Stimulated activated CD4-positive, alpha-beta T cell treated with anti-CD3 and anti-CD28 coated beads, Interleukin-2, amount 100 ng/mL, for 24 hours (primary cell): ENCODE measurements around the gene DCTPP1.

ENCODE experiments used
- DNase-seq, 2 donors: peaks; one replicate each; pipeline ENCODE4 v3.0.0-alpha.2; 2020

Gene DCTPP1

DNA sequence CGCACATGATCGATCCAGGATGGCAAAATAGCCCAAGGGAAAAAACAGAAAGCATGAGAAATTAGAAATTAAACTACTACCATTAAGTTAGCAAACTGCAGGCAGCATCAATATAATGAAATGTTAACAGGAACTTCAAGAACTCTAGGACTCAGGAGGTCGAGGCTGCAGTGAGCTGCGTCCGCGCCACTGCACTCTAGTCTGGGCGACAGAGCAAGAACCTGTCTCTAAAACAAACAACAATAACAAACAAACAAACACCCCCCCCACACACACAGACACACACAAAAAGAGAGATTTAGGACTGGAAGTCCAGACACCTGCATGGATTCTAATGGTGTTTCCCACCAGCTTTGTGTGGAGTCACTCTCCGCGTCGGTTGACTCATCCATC lies 16.4 kb upstream of the DCTPP1 start:
- DNase-seq: no peak

DNA sequence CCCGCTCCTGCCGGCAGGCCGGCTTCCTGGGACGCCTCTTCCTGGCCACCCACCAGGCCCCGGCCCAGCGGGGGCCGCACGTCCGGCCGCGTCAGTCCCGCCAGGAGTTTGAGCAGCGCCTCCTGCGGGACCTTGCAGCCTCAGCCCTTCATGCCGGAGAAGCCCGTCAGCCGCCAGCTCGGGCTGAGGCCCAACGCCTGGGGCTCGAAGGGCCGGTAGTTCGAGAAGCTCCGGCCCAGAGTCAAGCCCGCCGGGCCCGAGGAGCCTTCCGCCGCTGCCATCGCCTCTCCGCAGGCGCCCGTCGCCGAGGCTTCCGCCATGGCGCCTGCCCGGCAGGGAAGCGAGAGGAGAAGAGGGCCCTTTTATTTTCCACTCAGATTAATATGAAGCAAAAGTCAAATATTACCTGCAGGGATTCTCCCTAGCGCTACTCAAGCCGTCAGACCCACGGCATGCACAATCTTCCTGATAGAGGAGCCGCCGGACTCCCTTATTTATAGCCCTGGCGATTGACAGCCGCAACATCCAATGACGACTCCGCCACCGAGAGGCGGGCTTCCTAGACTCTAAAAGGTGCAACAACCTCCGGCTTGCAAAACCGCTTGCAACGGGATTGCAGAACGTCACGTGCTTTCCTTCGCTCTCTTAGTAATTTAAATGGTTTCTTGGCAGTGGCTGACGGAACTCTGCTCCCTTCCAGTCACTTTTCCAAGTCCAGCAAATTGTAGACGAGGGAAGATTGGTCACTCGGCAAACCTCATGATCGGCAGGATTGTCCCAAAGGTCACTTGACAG lies 15.8 kb upstream of the DCTPP1 start, which contains the start of gene SEPHS2:
TSS of gene SEPHS2 (minus strand) at position 467 of the 795 bp plus-strand sequence. CDS start at position 320, 147 bp downstream.
- DNase-seq: peak; percentile 96 to 98

DNA sequence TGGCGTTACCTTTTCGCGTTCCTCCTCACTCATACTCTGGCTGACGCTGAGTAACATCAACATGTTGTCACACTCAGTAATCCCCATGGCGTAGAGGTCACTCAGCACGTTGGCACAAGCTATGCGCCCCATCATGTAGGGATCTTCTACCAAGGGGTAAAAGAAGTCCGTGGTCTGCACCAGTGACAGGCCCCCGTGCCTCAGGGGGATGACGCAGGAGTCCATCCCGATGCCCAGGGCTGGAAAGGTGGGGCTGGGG lies 15.2 kb upstream of the DCTPP1 start:
- DNase-seq: no peak

DNA sequence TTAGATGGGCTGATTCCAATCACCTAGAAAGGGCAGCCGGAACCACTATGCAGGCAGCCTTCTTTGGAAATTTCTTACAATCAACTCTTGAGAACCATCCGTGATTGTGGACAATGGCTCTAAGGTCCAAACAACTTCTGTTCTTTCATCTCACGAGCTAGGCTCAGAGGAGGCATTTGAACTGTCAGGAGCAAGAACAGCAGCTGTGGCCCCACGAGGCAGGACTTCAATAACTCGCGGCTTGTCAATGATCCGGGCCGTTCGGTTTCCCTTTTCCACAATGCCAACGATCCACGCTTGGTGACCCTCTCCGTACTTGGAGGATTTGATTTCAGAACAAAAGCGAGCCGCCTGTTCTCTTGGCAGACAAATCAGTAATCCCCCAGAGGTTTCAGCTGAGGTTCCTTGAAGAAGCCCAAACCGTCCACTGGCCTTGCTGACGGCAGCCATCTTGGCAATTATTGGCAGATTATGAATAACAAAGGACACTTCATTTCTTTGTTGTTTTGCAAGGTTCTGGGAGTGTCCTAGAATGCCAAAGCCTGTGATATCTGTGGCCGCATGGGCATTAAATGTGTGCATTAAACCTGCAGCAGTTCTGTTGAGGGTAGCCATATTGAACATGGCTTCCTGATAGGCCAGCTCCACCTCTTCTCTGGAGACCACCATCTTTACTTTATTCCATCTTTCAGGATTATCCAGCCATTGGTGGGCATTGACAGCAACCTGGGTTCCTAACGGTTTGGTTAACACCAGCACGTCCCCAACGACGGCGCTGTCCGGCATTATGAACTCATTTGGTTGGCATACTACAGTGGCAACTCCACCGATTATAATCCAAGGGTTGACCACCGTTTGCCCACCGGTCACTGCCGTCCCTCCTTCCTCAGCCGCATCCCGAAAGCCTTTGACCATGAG lies 14.7 kb upstream of the DCTPP1 start:
- DNase-seq: no peak

DNA sequence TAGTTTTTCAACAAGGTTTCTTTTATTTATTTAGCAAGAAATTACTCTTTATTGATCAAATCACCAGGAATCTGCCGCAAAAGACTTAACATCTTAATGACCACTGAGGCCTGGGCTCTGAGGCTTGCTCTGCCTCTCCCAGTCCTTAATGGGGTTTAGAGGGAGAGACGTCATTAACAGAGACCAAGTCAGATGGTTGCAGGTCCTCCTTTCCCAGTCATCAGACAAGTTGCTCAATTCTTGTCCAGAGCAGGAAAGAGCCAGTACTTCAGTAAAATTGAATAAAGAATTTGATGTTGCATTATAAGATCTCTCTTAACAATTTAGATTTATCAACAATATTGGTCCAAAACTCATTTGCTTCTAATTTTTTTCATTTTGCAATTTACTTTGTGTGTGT lies 13.8 kb upstream of the DCTPP1 start:
- no peak for DNase-seq

DNA sequence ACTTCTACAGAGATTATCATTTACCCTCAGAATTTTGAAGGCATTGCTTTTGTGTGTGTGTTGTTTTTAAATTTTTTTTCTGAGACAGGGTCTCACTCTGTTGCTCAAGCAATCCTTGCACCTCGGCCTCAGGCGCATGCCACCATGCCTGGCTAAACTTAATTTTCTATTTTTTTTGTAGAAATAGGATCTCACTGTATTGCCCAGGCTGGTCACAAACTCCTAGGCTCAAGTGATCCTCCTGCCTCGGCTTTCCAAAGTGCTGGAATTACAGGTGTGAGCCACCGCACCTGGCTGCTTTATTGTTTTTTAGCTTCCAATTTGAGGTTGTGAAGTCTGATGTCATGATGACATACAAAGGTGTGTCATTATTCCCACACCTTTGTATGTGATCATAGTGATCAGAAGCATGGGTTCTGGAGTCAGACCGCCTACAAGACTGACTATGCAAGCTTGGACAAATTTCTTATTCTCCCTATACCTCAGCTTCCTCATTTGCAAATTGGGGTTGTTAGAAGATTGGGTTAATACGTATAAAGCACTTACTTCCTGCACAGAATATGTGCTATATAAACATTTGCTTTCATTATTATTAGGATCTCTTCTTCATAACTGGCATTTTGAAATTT lies 10.0 kb upstream of the DCTPP1 start:
- no peak for DNase-seq

DNA sequence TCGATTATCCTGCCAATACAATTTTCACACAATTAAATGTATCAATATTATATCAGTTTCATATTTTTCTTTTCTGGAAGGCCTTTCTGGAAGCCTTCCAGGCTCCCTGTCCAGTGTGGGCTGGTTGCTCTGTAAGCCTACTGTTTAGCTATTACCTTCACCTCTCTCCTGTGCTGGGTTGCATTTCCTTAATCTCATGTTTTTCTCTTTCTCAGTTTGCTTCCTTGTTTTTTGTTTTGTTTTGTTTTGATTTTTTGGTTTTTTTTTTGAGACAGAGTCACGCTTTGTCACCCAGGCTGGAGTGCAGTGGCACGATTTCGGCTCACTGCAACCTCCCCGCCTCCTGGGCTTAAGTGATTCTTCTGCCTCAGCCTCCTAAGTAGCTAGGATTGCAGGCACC lies 9.0 kb upstream of the DCTPP1 start:
- no peak for DNase-seq

DNA sequence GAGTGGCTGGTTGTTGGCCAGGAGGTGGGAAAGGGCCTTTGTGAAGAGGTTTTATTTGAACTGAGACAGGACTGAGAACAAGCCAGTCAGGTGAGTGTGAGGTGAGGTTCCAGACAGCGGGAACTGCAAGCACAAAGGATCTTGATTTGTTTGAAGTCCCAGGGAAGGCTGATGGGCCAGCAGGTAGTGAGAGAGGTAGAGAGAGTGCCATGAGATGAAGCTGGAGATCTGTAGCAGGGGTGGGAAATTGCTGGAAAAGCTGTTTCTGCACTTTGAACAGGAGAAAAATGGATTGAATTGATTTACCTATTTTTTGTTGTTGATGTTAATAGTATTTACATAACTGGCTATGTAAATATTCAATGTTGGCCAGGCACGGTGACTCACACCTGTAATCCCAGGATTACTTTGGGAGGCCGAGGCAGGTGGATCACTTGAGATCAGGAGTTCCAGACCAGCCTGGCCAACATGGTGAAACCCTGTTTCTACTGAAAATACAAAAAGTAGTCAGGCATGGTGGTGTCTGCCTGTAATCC lies 7.7 kb upstream of the DCTPP1 start:
- no peak for DNase-seq

DNA sequence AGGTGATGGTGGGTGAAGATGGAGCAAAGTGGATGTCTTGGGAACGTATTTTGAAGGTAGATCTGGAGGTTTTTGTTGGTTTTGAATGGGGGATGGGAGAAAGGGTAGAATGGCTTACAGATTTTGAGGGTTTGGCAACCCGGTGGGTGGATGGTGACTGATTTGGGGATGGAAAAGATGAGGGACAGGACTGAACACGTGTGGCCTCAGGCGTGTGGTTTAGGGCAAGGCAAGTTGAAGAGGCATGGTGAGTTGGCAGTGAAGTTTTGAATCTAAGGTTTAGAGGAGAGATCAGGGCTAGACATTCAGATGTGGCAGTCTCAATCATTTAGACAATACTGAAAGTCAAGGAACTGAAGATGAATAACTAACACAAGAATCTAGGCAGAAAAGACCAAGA lies 5.0 kb upstream of the DCTPP1 start:
- peak; percentile 72 to 75 for DNase-seq

DNA sequence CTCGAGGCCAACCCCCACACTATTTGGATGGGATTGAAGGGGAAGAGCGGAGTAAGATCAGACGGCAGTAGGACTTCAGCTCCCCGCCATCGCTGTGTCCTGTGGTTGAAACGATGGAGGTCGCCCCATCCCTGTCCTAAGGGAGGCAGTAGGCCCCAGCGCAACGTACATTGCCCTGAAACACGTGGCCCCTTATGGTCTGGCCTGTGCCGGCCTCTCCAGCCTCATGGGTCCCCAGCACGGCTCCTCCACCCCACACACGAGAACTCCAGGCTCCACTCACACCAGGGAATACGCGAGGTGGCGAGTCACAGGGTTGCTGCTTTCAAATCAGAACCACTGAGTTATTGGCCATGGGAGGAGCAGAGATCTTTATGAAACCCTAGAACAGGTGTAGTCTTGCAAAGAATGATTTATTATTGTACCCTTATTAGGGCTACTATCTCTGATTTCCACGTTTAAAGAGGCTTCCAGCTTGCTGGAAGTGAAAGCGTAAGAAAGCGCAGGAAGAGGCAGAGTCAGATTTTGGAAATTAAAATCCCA lies 669 bp upstream of the DCTPP1 start:
- peak in 1 of 2 donors; percentile 42 for DNase-seq

DNA sequence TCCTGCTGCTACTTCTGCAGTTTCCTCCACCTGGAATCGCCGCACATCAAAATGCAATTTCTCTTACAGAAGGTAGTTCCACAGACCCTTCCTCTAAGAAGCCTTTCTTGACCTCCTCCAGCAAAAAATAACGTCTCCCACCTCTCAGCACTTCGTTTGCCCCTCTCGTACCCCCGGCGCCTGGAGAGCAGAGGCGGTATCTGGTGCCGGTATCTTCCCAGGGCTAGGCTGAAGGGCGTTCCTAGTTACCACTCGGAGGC lies 482 bp downstream of the DCTPP1 start:
- no peak for DNase-seq

DNA sequence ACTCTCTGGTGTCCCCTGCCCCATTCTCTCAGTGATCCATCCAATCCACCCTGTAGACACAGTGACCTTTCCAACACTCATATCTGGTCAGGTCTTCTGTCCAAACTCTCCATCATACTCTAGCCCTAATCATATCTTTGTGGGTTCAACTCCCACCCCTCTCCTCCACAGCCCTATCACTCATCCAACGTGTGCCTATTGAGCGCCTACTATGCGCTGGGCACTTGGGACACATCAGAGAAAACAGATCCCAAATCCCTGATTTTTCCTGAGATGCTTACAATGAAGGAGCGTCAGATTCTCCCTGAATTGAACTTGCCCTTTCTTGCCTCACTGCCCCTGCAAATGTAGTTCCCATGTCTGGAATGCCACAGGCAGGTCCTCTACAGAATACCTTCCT lies 1.8 kb downstream of the DCTPP1 start:
- DNase-seq: no peak

DNA sequence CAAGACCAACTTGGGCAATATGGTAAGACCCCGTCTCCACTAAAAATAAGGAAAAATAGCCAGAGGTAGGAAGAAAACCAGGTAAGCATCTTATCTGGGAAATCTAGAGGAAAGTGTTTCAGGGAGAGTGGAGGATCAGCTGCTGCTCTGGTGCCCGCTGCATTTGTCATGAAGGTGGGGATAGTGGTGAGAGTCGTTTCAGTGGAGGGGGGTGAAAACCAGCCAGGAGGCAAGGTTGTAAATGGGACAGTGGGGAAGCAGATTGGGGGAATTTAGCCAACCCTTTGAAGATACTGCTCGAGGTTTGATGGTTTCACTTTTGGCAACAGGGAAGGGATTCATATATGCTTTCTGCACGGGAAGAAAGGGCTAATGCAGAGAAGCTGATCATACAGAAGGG lies 8.8 kb downstream of the DCTPP1 start:
- DNase-seq: no peak

DNA sequence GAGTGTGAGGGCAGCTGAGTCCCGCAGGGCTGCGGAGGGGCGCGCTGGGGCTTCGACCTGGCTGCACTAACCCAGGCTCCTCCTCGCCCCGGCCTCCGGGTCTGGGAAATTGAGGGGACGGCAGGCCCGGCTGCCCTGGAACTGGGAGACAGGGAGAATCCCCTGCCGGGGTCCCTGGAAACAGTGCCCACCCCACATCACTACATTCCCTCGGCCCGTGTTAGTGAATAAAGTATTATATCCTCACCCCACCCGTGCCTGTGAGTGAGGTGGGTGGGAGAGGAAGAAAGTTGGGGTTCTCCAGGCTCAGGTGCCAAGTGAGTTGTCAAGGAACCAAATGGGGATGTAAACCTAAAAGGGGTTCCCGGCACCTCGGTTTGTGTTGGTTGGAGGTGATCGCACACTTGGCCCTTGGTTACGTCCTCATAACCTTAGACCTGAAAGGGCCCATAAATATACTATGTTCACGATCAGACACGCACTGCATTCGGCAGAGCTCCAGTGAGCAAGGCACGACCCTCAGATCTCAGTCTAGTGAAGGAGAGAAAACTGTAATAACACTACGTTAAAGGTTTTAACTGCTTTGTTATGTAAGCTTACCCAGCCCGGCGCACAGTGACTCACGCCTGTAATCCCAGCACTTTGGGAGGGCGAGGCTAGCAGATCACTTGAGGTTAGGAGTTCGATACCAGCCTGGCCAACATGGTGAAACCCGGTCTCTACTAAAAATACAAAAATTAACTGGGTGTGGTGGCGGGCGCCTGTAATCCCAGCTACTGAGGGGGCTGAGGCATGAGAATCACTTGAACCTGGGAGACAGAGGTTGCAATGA lies 11.3 kb downstream of the DCTPP1 start:
- DNase-seq: no peak

DNA sequence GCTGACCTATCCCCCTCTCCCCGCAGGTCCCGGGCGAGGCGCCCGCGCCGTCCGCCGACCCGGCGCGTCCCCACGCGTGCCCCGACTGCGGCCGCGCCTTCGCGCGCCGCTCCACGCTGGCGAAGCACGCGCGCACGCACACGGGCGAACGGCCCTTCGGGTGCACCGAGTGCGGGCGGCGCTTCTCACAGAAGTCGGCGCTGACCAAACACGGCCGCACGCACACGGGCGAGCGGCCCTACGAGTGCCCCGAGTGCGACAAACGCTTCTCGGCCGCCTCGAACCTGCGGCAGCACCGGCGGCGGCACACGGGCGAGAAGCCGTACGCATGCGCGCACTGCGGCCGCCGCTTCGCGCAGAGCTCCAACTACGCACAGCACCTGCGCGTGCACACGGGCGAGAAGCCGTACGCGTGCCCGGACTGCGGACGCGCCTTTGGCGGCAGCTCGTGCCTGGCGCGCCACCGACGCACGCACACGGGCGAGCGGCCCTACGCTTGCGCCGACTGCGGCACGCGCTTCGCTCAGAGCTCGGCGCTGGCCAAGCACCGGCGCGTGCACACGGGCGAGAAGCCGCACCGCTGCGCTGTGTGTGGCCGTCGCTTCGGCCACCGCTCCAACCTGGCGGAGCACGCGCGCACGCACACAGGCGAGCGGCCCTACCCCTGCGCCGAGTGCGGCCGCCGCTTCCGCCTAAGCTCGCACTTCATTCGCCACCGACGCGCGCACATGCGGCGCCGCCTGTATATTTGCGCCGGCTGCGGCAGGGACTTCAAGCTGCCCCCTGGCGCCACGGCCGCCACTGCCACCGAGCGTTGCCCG lies 12.1 kb downstream of the DCTPP1 start:
- peak; percentile 86 to 89 for DNase-seq

DNA sequence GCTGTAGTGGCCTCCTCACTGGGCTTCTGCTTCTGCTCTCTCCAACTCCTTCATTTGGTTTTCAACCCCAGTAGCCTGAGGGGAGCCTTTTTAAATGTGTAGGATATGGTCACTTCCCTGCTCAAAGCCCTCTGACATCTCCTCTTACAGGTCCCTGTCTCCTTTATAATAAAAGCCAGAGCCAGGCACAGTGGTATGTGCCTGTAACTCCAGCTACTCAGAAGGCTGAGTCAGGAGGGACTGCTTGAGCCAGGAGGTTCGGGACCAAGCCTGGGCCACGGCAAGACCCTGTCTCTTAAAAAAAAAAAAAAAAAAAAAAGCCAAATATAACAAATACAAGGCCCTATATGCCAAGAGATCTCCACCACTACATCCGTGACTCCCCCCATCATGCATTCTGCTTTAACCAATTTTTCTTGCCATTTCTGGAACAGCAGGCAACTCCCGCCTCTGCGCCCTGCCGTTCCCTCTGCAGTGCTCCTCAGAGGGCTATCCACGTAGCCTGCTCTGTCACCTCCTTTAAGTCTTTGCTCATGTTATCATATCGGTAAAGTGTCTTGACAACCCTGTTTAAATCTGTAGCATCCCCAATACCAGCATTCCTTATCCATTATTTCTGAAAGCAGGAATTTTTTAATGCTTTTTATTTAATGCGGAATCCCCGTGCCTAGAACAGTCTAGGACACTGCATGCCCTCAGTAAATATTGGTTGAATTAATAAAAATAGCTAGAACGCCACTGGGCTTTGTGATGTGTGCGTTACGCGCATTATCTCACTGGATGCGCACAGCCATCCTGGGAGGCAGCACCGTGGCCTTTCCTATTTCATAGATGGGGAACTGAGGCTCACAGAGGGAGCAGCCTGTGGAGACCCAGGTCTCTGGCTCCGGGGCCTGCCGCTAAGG lies 13.0 kb downstream of the DCTPP1 start:
- peak in 1 of 2 donors; percentile 35 for DNase-seq

DNA sequence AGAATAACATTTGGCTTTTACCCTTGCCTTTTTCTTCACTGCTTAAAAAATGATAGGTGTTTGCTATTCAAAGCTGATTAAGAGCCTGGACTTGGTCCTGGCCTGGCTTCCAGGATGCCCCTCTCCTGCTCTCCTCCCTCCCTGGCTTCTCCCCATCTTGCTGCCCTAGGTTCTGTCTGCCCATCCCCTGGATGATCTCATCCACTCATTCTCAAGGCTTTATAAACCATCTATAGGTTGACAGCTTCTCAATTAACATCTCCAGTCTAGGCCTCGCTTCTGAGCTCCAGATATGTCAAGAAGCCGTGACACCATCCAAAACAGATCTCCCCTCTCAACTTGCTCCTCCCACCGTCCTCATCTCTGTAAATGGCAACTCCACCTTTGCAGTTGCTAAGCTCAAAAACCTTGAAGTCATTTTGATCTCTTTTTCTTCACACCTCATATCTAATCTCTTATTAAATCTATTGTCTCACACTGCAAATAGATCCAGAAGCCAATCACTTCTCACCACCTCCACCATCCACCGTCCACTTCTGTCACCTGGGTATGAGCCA lies 13.7 kb downstream of the DCTPP1 start:
- DNase-seq: no peak

DNA sequence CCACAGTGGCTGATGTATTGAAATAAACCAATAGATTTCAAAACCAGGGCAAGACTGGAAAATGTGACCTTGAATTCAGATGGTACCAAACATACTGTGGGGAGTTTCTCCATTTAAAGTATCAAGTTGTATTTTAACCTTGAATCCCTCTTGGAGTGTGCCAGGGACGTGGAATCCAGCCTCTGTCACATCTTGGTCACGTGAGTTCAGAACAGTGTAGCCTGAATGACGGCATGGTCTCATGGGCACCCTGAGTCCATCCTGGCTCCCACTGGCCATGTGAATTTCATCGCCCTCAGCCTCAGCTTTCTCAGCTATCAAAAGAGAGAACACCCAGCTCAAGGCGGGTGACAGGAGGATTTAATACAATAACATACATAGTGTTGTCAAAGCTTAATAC lies 15.7 kb downstream of the DCTPP1 start:
- no peak for DNase-seq

DNA sequence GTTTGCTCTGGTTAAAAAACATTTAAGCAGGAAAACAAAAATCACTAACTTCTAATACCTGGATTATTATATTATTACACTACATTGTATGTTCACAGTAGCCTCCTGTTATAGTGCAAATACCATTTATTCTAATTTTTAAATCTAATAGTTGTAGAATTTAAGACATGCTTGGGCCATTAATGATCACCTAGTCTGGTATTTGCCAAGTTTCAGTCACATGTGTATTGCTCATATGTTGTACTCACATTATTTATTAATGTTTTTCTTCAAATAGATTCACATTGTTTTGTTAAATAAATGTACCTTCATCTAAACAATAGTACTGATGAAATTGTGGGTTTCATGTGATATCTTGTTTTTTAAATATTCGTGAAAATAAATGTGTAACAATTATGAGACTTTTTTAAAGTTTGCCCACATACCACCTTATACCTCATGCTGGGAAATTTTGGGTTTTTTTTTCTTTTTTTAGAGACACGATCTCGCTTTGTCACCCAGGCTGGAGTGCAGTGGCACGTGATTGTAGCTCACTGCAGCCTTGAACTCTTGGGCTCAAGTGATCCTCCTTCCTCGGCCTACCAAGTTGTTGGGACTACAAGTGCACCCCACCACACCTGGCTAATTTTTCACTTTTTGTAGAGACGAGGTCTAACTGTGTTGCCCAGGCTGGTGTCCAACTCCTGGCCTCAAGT lies 16.6 kb downstream of the DCTPP1 start:
- no peak for DNase-seq
